GM15510 (cell line): ENCODE data around the gene SUOX.

ENCODE experiments used
- POLR2A ChIP-seq: IDR thresholded peaks from 3 replicates; pipeline ENCODE4 v1.6.1; 2011; ENCODE audit warnings: borderline replicate concordance; ENCODE audit not compliant: insufficient read length; ENCODE audit errors: extremely low read depth

Gene SUOX

DNA sequence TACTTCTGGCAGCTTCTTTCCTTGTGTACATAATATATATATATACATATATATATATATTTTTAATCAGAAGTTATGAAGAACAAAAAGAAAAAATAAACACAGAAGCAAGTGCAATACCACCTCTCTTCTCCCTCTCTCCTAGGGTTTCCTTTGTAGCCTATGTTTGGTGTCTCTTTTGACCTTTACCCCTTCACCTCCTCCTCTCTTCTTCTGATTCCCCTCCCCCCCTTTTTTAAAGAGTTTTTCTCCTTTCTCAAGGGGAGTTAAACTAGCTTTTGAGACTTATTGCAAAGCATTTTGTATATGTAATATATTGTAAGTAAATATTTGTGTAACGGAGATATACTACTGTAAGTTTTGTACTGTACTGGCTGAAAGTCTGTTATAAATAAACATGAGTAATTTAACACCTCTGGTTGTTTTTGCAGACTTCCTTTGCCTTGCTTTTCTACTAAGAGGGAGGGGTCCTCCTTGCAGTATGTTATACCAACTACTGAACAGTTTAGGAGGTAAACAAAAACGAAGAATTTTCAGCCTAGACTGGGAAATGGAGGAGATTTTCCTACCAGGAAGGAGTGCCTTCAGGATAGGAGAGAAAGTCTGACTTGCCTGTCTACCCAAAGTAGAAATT is 41.1 kb downstream of the SUOX start:
- TF ChIP-seq POLR2A: no peak

DNA sequence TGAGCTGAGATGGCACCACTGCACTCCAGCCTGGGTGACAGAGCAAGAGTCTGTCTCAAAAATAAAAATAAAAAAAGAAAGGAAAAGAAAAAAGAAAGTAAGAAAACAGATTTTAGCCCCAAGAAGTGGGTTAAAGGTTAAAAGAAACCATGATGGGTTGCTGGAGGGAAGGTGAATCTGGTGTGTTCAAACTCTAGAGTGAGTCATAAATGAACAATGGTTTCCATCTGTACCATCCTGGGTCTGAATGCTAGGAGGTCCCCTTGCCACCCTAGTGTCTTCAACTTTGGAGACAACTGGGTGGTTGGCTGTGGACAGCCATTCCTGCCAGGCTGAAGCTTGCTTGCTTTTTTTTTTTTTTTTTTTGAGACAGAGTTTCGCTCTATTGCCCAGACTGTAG is 43.1 kb downstream of the SUOX start:
- TF ChIP-seq POLR2A: no peak

DNA sequence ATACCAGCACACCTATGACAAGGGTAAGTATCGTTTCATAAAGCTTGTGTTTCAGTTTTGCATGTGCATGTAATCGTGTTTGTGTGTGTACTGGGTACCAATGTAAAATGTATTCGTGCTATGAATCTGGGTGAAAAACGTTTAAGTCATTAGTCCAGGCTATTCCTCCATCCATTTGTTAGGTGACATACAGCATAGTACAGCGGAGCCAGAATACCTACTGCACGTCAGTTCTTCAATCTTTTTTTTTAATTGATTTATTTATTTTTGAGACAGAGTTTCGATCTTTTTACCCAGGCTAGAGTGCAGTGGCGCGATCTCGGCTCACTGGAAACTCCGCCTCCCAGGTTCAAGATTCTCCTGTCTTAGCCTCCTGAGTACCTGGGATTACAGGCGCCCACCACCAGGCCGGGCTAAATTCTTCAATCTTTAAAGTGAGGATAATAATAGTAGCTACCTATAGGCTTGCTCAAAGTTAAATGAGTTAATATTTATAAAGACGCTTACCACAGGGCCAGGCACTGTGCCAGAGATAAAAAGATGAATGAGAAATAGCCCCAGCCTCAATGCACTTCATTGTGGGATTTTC is 44.0 kb downstream of the SUOX start:
- TF ChIP-seq POLR2A: no peak

DNA sequence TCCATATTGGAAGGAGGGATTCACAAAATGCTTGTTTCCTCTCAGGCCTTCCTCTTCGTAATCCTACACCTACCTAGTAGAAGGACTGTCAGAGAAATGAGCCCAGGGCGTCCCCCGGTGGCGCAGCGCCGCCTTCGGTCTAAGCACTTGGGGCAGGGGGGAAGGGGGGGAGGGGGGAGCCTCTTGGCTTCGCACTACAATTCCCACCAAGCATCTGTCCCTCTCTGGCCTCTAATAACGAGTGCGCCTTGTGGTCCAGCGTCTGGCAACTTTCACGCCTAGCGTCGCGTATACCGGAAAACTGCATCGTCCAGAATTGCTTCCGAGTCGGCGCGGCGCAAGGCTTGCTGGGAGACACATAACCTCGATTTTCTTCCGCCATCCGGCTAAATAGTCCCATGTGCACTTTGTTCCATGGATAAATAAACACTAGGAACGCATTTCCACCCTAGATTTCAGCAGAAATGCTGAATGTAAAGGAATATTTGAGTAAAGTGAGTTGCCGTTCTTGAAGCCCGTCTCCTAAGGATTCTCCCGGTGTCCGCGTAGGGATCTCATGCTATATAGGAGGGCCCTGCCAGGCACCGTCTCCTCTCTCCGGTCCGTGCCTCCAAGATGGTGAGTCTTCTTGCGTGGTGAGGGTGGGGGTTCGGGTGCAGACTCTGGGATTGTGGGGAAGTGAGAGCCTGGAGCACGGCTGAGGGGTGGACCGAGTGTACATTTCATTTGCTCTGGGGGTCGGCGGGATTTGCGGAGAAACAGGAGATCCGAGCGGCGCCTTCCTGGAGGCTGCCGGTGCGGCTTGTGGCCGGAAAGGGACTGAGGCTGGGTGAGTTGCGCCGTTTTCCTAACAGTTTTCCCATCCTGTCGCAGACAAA is 44.7 kb downstream of the SUOX start, which contains the start of gene RPS26:
Gene RPS26, plus strand, starts transcription at position 367 of the 878 bp plus-strand sequence. Its CDS starts 249 bp downstream, at position 616.
- TF ChIP-seq POLR2A: peak; percentile 99

DNA sequence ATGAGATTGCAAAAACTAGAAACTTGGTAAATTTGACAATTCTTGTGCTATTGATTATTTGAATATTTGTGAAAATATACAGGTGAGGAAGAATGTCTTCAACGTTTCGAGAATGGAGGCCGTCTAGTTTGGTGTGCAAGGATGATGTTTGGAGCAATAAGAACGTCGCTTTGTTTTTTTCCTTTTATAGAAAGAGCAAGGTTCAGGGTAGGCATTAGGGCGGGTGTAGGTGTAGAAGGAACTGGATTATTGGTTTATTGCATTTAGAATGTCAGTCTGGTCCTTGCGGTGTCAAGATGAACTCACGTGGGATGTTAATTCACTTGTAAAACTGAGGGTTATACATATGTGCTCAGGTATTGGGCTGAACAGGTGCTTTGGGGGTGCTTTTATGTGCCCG is 45.8 kb downstream of the SUOX start:
- TF ChIP-seq POLR2A: no peak

DNA sequence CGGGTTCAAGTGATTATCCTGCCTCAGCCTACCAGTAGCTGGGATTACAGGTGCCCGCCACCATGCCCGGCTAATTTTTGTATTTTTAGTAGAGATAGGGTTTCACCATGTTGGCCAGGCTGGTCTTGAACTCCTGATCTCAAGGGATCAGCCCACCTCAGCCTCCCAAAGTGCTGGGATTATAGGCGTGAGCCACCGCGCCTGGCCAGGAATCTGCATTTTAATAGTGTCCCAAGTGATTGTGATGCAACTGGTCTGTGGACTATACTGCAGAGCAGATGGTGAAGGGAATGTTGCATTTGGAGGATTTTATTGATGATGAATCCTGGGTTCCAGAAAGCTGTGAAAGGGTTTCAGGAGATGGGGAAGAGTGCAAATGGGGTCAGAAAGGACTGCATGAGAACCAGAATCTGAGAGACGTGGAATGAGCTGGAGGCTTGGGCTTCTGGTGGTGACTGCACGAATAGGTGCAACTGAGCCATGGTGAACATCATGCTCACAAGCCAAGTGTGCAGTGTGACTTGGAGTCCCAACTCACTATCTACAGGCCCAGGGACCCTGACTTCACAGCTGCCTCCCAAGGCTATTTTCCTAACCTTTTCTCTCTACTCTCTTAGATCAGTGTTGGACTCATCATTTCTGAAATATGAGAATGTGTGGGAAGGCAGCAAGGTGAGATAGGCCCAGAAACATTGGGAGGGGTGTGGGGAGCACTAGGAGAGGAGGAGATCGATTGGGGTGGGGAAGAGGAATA is 49.1 kb downstream of the SUOX start:
- TF ChIP-seq POLR2A: no peak

DNA sequence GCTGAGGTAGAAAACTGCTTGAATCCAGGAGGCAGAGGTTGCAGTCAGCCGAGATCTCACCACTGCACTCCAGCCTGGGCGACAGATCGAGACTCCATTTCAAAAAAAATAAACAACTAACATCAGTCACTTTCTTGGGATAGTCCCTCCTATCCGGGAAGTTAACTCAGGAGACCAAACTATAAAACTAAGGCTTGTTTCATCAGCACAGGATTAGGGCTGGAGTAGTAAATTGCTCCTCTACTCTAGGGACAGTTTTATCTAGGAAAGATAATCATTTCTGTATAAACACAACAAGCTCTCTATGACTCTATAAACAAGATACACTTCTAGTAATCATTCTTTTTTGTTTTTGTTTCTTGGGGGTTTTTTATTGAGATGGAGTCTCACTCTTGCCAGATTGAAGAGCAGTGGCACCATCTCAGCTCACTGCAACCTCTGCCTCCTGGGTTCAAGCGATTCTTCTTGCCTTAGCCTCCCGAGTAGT is 56.4 kb downstream of the SUOX start:
- no peak for TF ChIP-seq POLR2A
